ENCODE data around the gene KAT7.

DNA sequence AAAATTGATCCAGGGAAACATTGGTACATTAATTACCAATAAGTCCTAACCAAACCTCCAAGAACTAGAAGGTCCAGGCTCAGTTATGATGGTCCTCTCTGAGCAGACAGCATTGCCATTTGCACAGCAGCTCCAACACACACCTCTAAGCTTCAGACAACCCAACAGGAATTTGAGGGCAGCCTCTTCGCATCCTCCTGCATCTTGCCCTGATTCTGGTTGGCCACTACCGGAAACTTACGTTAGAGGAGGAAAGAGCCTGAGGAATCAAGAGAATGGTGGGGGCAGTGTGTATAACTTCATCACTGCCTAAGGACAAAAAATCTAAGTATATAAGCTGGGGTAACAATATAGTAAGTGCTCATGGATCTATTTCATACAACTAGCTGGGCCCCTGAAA lies 40.3 kb upstream of the KAT7 start:
- TF ChIP-seq, protein P1, sequence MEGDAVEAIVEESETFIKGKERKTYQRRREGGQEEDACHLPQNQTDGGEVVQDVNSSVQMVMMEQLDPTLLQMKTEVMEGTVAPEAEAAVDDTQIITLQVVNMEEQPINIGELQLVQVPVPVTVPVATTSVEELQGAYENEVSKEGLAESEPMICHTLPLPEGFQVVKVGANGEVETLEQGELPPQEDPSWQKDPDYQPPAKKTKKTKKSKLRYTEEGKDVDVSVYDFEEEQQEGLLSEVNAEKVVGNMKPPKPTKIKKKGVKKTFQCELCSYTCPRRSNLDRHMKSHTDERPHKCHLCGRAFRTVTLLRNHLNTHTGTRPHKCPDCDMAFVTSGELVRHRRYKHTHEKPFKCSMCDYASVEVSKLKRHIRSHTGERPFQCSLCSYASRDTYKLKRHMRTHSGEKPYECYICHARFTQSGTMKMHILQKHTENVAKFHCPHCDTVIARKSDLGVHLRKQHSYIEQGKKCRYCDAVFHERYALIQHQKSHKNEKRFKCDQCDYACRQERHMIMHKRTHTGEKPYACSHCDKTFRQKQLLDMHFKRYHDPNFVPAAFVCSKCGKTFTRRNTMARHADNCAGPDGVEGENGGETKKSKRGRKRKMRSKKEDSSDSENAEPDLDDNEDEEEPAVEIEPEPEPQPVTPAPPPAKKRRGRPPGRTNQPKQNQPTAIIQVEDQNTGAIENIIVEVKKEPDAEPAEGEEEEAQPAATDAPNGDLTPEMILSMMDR (IDR thresholded peaks at IDR 0.05; ENCODE audit: borderline replicate concordance, extremely low read depth, low read length, poor library complexity, severe bottlenecking) = no peak
- no peak for TF ChIP-seq EZH2 (IDR thresholded peaks at IDR 0.05; ENCODE audit: borderline replicate concordance, low read depth, low read length, severe bottlenecking)

Data from DND-41 (cell line).